Measurements from ENCODE around the gene ASPSCR1.

DNA sequence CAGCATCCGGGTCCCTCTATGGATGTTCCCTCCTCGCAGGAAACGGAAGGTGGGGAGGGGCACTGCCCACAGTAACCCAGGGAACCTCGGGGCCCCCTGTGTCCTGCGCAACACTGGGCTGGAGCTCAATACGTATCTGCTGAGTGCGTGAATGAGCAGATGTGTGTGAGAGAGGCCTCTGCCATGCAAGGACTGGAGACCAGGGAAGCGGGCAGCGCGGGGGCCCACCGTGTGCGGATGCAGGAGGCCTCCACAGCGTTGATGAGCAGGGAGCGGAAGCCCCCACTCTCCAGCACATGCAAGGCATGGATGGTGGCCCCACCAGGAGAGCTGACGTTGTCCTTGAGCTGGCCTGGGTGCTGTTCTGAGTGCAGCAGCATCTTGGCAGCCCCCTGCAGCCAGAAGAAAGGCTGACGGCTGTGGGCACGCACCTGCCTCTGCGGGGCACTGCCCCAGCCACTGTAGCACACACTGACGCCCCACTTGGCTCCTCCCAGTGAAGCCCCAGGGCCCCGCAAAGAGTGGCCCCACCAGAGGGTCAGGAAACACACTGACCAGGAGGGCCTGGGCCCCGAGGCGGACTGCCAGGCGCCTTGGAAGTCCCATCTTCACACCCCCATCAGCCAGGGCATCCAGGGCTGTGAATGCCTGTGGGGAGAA lies 43.2 kb upstream of the ASPSCR1 start:
- no peak for TF ChIP-seq CTCF (IDR thresholded peaks at IDR 0.05; ENCODE audit: low read depth, low read length)
- no peak for TF ChIP-seq POLR2A (IDR thresholded peaks at IDR 0.05; ENCODE audit: extremely low read depth, insufficient read length)
